ENCODE data around the gene ZNF318. TPM values are rescaled to one million over a fixed set of nuclear protein-coding genes. Genes with fewer than 3 reads are reported as not detected.
"Not testable (repeated sequence)": the region's sequence is repeated elsewhere in the genome, so short reads cannot be mapped to it uniquely, and the experiment has no call there.

ZNF318 gene
- total RNA-seq, 1 donor from 2014 or later: 16.4 TPM

DNA sequence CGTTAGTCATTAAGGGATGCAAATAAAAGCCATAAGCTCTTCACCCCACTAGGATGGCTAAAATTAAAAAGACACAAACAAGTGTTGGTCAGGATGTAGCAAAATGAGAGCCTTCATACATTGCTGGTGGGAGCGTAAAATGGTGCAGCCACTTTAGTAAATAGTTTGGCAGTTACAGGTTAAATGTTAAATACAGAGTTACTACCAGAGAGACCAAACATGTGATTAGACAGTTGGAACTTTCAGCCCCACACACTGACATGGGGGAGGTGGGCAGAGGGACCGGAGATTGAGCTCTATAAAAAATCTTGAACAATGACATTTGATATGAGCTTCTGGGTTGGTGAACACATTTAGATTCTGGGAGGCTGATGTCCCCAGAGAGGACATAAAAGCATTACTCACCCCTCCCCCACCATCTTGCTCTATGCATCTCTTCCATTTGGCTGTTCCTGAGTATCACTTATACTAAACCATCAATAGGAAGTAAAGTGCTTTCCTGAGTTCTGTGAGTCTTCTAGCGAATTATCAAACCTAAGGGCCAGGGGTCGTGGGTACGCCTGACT, 20.4 kb upstream of the ZNF318 start:
- TF ChIP-seq CTCF (IDR thresholded peaks at IDR 0.05): no peak
- peaks cover 10% of the 10 kb centered on the region for H3K27me3 ChIP-seq
- intact Hi-C loops (cut with DNase I): loop anchor here (10.0 kb wide), 1 partner anchor 115 kb away; no protein-coding TSS in a partner anchor
- H3K27ac ChIP-seq: peak overlapping the region; percentile 61
- H3K36me3 ChIP-seq: no peaks in the 10 kb centered on the region
- H3K4me3 ChIP-seq: no peak overlapping the region
- DNase-seq (no peak), ATAC-seq (no peak)
- no peaks in the 10 kb centered on the region for H3K9me3 ChIP-seq
- H3K4me1 ChIP-seq: peaks cover 5% of the 10 kb centered on the region

DNA sequence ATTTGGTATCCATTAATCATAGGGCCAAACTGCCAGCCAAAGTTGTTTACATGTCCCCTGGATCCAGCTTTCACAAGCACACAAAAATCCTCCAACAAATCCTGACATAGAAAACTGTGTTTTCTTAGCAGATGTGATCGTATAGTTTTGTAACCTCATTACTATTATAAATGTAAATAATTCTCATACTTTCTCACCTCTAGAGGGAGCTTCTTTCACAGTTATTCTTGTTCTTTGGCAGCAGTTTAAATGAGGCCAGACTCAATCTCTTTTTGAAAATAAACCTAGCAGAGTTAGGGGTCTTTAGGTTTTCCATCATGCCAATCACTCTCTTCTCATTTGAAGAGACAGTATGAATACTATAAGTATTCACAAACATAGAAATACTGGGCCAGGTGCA, 17.0 kb upstream of the ZNF318 start:
- Histone ChIP-seq H3K4me3 (no peak overlapping the region), H3K27me3 (peaks cover 10% of the 10 kb centered on the region), H3K4me1 (peaks cover 10% of the 10 kb centered on the region), H3K9me3 (no peaks in the 10 kb centered on the region), H3K36me3 (no peaks in the 10 kb centered on the region), H3K27ac (no peak overlapping the region)
- TF ChIP-seq CTCF (IDR thresholded peaks at IDR 0.05): peak; percentile 62
- intact Hi-C loops (cut with DNase I): loop anchor here (10.0 kb wide), 1 partner anchor 118 kb away; no protein-coding TSS in a partner anchor
- no peak for DNase-seq
- ATAC-seq: peak; percentile 36

- Histone ChIP-seq H3K27me3 (no peaks in the 10 kb centered on the region), H3K4me3 (no peak overlapping the region), H3K36me3 (no peaks in the 10 kb centered on the region), H3K27ac (no peak overlapping the region), H3K9me3 (no peaks in the 10 kb centered on the region), H3K4me1 (peaks cover 4% of the 10 kb centered on the region)
- TF ChIP-seq CTCF (IDR thresholded peaks at IDR 0.05): no peak
- DNase-seq: no peak
- intact Hi-C loops (cut with DNase I): loop anchor here (10.0 kb wide), 1 partner anchor 122 kb away; no protein-coding TSS in a partner anchor
- ATAC-seq: peak; percentile 14
Observed at GRCh38 chr6:43383021-43383667, 13.7 kb upstream of the ZNF318 start.

DNA sequence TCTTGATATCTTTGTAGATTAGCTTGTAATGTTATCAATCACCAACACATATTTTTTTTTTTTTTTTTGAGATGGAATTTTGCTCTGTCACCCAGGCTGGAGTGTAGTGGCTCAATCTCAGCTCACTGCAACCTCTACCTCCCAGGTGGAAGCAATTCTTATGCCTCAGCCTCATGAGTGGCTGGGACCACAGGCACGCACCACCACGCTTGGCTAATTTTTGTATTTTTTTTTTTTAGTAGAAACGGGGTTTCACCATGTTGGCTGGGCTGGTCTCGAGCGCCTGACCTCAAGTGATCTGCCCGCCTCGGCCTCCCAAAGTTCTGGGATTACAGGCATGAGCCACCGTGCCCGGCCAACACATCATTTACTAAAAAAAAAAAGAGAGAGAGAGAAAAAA, 11.4 kb upstream of the ZNF318 start:
- not testable (repeated sequence) for ATAC-seq, H3K9me3 ChIP-seq, DNase-seq, H3K27ac ChIP-seq, H3K27me3 ChIP-seq, H3K4me1 ChIP-seq, H3K36me3 ChIP-seq, H3K4me3 ChIP-seq
- intact Hi-C loops (cut with DNase I): loop anchor here (10.0 kb wide), 1 partner anchor 124 kb away; no protein-coding TSS in a partner anchor

DNA sequence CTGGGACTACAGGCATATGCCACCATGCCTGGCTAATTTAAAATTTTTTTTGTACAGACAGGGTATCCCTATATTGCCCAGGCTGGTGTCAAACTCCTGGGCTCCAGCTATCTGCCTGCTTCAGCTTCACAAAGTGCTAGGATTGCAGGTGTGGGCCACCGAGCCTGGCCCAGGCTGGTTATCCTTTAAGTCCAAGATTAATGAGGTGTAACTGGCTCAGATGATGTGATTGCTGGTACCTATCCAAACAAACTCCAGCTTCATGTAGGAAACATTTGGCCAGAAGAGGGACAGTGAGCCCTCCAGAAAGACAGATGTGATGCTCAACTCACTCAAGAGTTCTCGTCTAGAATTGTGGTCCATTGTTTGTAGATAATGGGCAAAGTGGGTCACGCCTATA, 9.2 kb upstream of the ZNF318 start:
- no peak overlapping the region for H3K4me3 ChIP-seq
- H3K27ac ChIP-seq: no peak overlapping the region
- H3K36me3 ChIP-seq: no peaks in the 10 kb centered on the region
- H3K9me3 ChIP-seq: no peaks in the 10 kb centered on the region
- intact Hi-C loops (cut with DNase I): no loop called here
- no peak for TF ChIP-seq CTCF (IDR thresholded peaks at IDR 0.05)
- H3K4me1 ChIP-seq: peaks cover 4% of the 10 kb centered on the region
- DNase-seq (no peak), ATAC-seq (no peak)
- no peaks in the 10 kb centered on the region for H3K27me3 ChIP-seq

- no peak overlapping the region for H3K4me3 ChIP-seq
- intact Hi-C loops (cut with DNase I): no loop called here
- DNase-seq: no peak
- H3K4me1 ChIP-seq: no peaks in the 10 kb centered on the region
- no peak overlapping the region for H3K27ac ChIP-seq
- H3K36me3 ChIP-seq: no peaks in the 10 kb centered on the region
- no peak for TF ChIP-seq CTCF (IDR thresholded peaks at IDR 0.05)
- no peaks in the 10 kb centered on the region for H3K27me3 ChIP-seq
- H3K9me3 ChIP-seq: no peaks in the 10 kb centered on the region
- ATAC-seq: no peak
Observed at GRCh38 chr6:43377710-43378229, 8.3 kb upstream of the ZNF318 start.
